Anterior cingulate cortex (tissue), 58 donors: Measurements from ENCODE around the gene GALNT18.
"Not testable (repeated sequence)": the region's sequence is repeated elsewhere in the genome, so short reads cannot be mapped to it uniquely, and the experiment has no call there.

Experiments used
- DNase-seq, 58 donors: peaks; one replicate each; lab custom pipeline; 2025; lab: John Stamatoyannopoulos, UW

GALNT18 gene

DNA sequence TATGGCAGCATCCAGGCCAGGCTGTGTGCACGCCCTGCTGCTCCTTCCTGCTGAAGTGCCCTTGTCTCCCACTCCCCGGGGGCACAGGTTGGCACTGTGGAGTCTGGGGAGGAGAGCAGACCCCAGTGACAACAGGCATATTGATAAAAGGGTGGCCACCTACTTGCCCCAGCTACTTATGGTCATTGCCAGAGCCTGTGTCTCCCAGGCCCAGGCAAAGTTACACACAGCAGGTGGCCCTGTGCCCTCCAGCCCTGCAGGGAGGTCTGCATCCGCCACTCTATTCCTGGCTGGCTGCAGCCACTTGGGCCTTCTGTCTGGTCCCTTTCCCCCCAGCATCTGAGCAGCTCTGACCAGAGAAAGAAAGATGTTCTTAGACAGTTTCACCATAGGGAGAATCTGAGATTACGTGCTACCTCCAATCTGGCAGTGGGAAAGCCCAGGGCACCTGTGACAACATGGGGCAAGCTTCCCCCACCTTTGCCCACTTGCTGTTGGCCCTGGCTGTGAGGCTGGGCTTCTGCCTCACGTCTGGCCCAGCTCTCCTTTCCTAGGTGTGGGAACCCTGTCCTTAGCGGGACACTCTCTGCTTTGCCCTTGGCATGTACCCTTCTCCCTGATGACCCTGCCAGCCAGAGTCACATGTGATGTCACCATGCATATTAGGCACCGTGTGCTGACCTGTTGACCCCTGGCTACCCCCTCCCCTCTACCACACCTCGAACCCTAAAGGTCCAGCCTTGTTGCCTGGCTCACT is 243.4 kb downstream of the GALNT18 start:
- no peak for DNase-seq

- no peak for DNase-seq
Measured at GRCh38 chr11:11374358-11375148, 247.3 kb downstream of the GALNT18 start.

DNA sequence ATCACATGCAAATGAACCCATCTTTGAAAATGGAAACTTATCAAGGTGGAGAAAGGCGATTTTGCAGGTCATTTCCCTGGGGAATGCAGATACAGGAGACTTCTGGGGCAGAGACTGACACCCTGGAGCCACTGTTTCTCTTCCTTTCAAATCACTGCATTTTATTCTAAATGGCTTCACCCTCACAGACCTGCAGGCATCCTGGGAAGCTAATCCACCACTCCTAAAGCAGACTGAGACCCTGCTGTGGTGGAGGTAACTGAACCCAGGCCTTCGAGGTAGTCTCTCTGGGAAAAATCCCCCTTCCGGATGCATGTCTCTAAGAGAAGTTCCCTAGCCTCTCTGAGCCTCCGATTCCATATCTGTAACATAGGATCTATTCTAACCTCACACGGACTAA is 247.9 kb downstream of the GALNT18 start:
- DNase-seq, result no peak

DNA sequence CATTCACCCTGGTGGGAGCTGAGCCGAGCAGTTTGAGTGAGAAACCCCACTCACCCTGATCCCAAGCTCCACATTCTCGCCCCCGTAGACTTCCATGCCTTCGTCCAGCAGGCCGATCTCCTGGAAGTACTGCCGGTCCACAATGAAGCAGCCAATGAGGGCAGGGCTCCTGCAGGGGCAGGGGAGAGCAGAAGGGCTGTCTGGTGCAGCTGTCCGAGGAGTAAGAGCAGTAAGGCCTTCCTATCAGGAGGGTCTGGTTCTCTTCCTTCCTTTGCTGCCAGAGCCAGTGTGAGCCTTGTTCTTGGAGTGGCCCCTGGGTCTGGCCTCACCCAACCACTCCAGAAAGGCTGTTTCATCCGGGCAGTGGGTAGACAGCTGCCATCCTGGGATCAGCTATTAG is 249.3 kb downstream of the GALNT18 start:
- no peak for DNase-seq

DNA sequence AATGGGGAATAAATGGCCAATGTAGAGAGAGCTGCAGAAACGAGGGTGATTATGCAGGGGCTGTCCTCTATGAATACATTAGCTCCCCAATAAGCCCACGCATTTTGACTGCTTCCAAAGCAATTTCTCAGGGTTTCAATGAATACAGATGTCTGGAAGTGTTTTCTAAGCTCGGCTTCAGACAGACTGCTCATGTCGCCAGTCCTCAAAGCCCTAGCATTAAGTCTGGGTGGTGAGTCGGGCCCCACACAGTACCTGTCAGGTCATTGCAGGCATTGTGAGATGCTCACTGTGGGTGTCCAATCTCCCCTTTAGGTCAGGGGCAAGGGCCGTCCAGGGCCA is 250.9 kb downstream of the GALNT18 start:
- peak in 1 of 58 donors; percentile 19 for DNase-seq

DNA sequence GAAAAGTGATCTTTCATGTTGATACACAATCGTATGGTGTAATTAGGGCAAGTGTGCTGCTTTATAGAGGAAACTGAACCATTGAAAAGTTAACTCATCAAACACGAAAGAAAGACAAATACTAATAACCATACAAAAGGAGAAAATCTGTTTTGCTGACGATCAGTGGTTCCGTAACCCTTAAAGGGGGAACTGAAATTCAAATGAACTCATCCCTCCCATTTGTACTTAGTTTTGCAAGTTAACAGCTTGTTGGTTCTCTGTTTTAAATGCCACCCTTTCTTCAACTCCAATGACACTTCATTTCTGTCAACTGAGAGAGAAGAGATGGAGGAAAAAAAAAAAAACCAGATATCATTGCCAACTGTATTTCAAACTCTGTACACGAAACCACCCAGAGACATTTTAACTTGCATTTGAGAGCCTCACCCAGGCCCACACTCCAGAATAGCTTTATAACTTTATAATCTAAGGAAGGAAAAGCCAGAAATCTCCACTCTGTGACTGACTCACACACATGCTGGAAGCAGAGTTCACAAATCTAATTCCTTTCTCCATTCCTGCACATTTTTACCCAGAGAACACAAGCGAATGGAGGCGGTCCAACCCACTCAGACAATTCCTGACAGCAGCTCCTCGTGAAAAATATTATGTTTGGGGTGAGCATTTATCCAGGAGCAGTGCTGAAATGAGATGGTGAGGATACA is 251.4 kb downstream of the GALNT18 start:
- peak in 14 of 58 donors; percentile 5 to 65 (median 26) for DNase-seq

DNA sequence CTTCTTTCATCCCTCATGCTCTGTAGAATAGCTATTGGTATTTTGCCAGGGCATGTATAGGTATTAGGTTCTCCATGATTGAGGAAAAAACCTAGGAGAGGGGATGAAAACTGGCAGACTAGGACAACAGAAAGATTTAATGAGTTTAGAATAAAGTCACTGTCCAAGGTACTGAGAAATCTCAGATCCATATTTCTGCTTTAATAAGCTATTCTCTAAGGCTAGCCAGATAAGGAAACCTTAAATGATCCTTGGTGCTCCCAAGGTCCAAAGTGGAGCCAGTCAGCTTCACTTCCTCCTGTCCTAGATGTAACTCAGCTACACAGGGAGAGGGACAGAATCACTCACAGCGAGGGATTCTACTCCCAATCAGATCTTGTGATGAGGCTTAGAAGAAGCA is 255.0 kb downstream of the GALNT18 start:
- DNase-seq, result no peak

DNA sequence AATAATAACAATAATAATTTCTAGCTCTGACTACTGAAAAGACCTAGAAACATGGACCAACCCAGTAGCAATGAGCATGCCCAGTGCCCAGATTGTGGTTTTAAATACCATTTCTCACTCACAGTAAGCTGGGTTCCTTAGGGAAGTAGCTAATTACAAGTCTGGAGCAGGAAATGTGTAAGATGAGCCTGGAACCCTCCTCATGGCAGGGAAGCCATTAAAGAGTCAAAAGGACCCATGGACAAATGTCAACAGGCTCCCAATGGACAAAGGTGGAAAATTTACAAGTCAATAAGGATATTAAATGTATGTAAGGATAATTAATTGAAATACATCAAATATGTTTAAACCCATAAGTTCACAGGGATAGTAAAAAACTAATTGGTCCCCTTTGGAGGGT is 258.1 kb downstream of the GALNT18 start:
- DNase-seq, result no peak

DNA sequence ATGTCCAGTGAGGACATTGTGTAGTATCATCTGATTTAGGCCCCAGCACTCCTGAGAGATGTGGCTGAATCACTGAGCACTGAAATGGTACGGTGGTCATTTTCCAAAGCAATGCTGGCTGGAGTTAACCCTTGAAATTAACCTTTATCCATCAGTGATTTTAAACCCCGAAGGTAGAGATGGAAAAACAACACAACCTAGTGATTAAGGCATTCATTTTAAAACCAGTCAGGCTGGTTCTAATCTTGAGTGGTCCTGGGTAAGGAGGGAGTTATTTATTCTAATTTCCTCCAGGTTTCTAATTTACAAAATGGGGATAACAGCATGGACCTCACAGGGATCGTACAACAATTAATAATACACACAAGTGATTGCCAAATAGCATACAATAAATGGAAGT is 262.2 kb downstream of the GALNT18 start:
- no peak for DNase-seq

DNA sequence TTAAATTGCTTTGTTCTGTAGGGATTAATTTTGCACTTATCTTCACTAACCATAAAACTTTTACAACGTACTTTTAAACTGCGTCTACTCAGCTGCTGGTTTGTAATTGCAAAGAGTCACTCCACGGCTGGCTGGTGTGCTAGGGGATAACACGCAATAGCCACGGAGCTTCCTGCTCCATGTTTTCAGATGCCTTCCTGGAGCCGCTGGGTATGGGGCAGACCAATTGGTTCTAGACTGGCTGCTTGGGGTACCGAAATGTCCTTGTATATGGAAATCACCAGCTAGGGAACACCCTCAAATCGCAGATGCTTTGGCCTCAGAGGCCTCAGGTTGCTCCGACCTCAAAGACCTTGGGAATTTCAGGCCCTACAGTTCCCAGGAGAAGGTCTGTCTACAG is 265.0 kb downstream of the GALNT18 start:
- no peak for DNase-seq

- not testable (repeated sequence) for DNase-seq
Measured at GRCh38 chr11:11352878-11353277, 268.9 kb downstream of the GALNT18 start, which contains the start of gene CSNK2A3. CSNK2A3 (minus strand) TSS chr11:11353250; CDS start chr11:11353119, 131 bp downstream.

- not testable (repeated sequence) for DNase-seq
Measured at GRCh38 chr11:11351851-11352250, 270.0 kb downstream of the GALNT18 start.

- no peak for DNase-seq
Measured at GRCh38 chr11:11351042-11351586, 270.7 kb downstream of the GALNT18 start.

GRCh38 chr11:11349870-11350337 is 271.9 kb downstream of the GALNT18 start:
- no peak for DNase-seq

DNA sequence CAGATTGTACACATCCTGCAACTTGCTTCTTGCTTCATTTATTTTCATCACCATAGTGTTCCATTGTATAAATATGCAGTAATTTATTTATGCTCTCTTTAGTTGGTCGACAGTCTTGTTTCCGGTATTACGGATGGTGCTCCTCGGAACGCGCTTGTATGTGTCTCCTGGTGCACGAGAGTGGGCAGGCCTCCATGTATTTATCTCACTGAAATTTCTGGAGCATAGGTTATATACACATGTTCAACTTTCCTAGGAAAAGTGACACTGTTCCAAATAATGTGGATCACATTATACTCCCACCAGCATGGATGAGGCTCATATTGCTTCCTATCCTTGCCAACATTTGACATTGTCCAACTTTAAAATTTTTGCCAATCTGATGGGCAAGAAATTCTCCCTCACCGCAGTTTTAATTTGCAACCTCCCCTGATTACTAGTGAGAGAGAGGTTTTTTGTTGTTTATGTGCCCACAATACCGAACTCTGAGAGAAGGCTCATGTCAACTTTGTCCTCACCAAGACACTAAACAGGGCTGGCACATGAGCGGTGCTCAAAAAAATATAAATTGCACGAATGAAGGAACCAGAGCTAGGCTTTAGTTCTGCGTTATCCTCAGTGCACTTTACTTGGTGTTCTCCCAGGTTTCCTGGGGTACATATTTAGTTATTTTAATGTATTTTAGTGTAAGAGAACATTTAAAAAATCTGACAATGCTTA is 272.5 kb downstream of the GALNT18 start:
- no peak for DNase-seq

GRCh38 chr11:11348303-11348702 is 273.5 kb downstream of the GALNT18 start:
- no peak for DNase-seq

- peak in 12 of 58 donors; percentile 1 to 39 (median 8) for DNase-seq
Measured at GRCh38 chr11:11347592-11347991, 274.2 kb downstream of the GALNT18 start.

DNA sequence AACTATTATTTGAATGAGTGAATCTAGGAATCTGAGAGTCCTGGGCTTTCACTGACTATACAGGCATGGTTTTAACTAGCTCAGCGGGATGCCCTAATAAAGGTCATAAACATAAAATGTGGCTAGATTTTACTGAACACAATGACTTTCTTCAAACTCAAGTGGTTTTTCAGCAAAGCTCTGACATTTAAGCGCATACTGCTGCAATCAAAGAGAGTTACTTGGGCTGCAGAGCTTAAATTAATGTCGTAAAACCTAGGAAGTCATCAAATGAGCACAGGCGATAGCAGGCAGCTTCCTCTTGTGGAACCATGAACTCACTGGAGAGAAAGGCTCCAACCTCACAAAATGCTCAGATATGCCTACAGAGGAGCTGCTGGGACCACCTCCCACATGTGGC is 275.5 kb downstream of the GALNT18 start:
- no peak for DNase-seq

DNA sequence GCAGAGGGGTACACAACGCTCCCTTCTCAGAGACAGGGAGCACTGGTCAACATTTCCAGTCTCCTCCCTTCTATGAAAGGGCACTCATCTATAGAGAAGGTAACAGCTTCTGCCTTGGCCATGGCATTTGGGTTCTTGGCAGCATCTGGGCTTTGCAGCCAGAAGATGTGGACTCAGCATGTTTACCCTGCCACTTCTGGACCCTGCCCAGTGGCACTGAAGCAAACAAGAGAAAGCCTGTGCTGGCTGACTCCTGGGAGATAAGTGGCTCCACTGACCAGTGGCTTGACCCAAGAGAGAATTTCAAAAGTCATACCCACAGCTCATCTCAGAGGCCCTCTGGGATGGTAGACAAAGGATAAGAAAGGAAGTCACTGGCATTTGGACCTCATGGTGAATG is 276.7 kb downstream of the GALNT18 start:
- peak in 1 of 58 donors; percentile 40 for DNase-seq

- no peak for DNase-seq
Measured at GRCh38 chr11:11344045-11344444, 277.8 kb downstream of the GALNT18 start.
